GM08714 (cell line): ENCODE results near the gene S100A3.
"Not testable (repeated sequence)": the region's sequence is repeated elsewhere in the genome, so short reads cannot be mapped to it uniquely, and the experiment has no call there.

ENCODE experiments used
- H3K4me3 ChIP-seq: fragments of 200-500 bp; sonication (Bioruptor generic); 2 replicates; pipeline ENCODE4 v1.5.1; 2014; ENCODE audit warnings: mild to moderate bottlenecking, low read length, inconsistent platforms
- ZNF274 ChIP-seq: IDR thresholded peaks from 2 replicates; pipeline ENCODE4 v1.6.1; 2012; ENCODE audit warnings: mild to moderate bottlenecking, low read depth, low read length

S100A3 gene

DNA sequence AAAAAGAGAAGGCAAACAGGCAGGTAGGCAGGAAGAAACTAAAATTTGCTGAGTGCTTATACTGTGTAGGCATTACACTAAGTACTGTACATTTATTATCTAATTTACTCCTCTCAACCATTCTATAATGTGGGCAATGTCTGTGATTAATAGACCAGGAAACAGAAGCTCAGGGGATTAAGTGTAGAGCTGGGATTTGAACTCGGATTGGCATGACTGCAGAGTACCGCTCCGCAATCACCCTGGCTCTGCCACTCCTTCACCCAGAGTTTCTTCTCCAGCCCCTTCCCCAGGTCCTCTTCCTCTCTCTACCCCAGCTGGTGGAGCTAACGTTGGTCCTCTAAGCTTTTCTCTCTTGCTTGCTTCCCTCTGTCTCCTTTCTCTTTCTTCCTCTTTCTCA is 28.1 kb upstream of the S100A3 start:
- no peak overlapping the region for H3K4me3 ChIP-seq
- TF ChIP-seq ZNF274, result no peak

DNA sequence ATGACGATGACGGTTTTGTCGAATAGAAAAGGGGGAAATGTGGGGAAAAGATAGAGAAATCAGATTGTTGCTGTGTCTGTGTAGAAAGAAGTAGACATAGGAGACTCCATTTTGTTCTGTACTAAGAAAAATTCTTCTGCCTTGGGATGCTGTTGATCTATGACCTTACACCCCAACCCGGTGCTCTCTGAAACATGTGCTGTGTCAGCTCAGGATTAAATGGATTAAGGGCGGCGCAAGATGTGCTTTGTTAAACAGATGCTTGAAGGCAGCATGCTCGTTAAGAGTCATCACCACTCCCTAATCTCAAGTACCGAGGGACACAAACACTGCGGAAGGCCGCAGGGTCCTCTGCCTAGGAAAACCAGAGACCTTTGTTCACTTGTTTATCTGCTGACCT is 26.4 kb upstream of the S100A3 start:
- not testable (repeated sequence) for H3K4me3 ChIP-seq

DNA sequence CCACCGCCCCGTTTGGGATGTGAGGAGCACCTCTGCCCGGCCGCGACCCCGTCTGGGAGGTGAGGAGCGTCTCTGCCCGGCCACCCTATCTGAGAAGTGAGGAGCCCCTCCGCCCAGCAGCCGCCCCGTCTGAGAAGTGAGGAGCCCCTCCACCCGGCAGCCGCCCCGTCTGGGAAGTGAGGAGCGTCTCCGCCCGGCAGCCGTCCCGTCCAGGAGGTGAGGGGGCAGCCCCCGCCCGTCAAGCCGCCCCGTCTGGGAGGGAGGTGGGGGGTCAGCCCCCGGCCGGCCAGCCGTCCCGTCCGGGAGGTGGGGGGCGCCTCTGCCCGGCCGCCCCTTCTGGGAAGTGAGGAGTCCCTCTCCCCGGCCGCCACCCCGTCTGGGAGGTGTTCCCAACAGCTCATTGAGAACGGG is 26.0 kb upstream of the S100A3 start:
- not testable (repeated sequence) for H3K4me3 ChIP-seq

DNA sequence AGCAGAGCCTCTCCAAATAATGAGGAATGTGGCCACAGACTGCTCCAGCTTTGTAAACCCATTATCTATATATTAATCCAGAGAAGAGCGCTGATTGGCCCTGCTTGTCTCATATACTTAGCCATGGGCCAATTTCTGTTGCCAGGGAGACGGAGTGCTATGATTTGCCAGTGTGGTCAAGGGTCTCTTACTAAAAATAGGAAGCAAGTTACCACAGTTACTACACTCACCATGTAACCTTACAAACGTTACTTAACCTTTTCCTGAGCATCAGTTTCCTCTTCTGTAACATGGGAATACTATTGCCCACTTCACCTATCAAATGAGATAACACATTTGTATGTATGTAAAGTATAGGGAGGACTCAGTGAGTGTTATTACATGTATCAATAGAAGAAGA is 24.3 kb upstream of the S100A3 start:
- no peak overlapping the region for H3K4me3 ChIP-seq
- TF ChIP-seq ZNF274, result no peak

DNA sequence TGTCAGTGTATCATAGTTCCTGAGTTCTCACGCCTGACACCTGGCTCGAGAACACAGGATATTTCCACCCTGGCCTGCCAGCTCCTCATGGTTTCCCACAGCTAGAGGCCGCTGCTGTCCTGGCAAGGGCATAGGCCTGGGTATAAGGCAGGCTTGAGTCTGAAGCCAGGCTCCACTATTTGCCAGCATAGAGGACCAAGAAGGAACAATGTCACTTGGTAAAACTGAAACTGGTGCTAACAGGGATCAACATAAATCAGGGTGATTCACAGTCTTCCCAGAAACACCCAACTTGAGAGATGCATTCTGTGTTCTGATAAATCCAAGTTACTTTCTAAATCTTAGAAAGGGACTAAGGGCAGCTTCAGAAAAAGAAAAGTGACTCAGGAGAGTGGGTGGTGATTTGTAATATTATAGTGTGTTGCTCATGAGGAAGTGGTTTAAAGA is 23.5 kb upstream of the S100A3 start:
- no peak for TF ChIP-seq ZNF274
- H3K4me3 ChIP-seq, result no peak overlapping the region

DNA sequence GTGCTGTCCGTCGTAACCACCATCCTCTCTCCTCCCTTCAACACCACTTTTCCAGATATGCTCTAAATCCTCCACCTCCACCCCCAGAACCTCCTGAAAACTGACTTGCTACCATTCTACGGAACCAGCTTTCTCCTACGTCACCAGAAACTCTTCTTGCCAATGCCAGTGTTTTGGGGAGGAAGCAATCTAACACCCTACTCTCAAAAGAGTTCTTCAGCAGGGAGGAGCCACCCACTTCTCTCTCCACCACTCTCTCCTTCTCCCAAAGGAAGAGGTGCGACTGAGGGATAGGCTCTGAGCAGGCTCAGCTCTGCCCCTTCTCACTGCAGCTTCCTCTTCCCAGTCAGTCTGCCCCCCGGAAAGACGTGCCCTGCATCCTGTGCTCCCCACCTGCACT is 22.6 kb upstream of the S100A3 start:
- TF ChIP-seq ZNF274, result no peak
- H3K4me3 ChIP-seq, result no peak overlapping the region

DNA sequence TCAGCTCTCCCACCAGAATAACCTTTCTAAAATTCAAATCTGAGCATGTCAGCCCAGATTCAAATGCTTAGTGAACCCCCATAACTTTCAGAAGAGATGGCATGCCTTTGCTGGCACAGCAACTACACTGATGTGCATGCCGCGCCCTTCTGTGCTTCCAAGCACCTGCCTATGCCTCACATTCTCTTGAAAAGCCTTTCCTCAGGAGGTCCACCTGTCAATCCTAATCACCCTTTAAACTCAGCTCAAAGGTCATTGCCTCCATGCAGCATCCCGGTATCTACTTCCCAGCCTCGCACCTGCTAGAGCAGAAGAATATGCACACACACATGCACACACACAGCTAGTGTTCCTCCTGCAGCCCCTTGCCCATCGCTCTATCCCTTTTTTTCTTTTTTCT is 21.8 kb upstream of the S100A3 start:
- no peak for TF ChIP-seq ZNF274
- no peak overlapping the region for H3K4me3 ChIP-seq

DNA sequence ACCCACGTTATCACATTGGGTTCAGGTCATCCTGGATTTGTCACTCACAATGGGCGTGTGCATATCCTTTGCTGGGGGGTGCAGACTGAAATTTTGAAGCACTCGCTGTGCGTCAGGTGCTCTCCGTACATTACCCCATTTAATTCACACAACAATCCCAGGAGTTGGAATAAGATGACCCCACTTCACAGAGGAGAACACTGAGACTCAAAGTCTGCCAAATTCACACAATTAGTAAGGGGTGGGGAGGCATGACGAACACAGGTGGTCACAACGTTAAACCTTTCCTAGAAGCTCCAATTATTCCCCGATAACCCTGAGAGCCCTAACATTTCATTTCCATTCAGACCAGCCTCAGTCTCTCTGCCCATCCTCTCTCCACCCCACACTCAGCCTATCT is 20.4 kb upstream of the S100A3 start:
- TF ChIP-seq ZNF274, result no peak
- no peak overlapping the region for H3K4me3 ChIP-seq

DNA sequence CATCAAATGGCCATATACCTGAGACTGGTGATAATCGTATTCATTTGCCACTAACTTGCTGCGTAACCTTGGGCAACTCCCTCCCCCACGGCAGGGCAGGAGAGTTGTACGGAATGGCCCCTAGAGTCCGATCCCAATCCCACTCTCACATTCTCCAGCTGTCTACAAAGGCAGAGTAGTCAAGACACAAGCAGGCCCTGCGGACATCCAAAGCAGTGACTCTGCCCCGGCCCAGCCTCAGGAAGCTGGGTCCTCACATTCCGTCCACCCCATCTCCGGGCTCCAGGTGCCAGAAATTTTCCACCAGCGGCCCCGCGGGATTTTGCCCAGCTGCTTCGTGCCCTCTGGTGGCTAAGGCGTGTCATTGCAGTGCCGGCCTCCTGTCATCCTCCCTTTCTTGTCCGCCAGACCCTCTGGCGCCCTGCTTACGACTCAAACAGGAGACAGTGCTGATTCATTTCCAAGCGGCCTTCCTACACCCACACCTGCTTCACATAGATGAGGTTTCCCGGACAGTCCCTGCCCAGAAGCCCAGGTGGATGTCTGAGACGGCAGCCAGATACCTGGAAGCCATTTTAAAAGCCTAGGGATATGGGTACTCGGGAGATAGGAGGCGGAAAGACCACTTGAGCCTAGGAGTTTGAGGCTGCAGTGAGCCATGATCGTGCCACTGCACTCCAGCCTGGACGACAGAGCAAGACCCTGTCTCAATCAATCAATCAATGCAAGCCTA is 19.5 kb upstream of the S100A3 start:
- H3K4me3 ChIP-seq, result no peak overlapping the region
- no peak for TF ChIP-seq ZNF274

DNA sequence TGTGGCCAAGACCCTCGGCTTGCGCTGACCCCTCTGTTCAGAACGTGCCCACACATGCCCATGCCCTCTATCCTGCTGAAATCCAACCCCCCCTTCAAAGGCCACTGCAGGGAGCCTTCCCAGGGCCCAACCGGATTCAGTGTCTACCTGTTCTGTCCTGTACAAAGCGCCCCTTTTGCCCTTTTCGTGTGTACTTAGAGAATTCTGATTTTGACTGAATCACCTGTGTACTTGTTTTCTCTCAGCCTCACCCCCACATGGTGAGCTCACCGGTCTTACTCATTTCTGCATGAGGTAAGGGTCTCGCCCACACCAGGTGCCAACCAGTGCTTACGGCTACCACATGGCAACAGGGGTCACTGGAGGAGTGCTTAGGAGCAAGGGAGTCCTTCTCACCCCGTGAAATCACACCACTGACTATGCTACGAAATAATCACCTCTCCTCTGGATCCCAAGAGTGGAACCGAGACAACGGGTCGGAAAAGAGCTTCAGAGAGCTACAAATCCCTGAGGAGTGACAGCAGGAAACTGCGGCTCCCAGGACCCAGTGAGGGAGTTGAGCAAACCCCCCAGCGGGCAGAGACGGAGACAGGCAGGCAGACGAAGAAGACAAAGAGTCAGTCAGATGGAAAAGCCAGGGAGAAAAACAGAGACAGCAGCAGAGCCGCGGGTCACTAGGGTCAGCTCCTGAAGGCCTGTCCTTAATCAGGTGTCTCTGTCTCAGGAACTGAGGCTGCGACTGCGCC is 18.7 kb upstream of the S100A3 start:
- TF ChIP-seq ZNF274, result no peak
- no peak overlapping the region for H3K4me3 ChIP-seq

DNA sequence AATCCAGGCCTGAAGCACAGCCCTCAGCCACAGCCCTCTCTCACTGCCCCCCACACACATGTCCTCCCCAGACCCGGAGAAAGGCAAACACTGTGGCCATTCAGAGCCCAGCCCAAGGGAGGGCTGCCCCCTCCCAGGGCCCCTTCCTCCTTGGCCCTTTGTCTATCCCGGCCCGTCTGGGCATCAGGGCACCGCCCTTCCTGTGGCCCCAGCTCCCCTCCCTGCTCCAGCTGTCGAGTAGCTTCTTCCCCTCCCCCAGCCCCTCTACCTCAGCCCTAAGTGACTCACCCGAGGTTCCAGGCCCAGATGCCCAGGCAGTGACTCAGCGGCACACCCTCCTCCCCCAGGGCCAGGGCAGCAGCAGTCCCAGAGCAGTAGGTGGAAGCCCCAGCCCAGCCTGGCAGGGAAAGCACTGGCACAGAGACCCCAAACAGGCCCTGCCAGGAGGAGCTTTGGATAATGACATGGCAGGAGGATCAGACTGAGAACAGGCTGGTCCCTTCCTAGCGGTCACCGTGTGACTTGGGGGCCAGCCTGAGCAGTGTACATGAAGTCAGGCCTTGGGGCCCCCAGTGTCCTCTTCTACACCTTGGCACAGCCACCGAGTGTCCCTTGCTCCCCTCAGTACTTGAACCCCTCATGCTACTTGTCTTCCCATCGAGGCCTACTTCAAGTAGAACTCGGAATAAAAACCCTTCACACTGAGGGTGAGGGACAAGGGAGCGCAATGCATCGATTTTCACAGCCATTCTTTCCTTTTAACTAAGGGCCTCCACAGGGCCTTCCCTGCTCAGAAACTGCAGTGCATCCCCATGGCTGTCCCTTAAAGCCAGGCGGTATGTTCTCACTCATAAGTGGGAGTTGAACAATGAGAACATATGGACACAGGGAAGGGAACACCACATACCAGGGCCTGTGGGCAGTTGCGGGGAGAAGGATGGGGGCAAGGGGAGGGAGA is 17.6 kb upstream of the S100A3 start:
- H3K4me3 ChIP-seq, result no peak overlapping the region
- no peak for TF ChIP-seq ZNF274

DNA sequence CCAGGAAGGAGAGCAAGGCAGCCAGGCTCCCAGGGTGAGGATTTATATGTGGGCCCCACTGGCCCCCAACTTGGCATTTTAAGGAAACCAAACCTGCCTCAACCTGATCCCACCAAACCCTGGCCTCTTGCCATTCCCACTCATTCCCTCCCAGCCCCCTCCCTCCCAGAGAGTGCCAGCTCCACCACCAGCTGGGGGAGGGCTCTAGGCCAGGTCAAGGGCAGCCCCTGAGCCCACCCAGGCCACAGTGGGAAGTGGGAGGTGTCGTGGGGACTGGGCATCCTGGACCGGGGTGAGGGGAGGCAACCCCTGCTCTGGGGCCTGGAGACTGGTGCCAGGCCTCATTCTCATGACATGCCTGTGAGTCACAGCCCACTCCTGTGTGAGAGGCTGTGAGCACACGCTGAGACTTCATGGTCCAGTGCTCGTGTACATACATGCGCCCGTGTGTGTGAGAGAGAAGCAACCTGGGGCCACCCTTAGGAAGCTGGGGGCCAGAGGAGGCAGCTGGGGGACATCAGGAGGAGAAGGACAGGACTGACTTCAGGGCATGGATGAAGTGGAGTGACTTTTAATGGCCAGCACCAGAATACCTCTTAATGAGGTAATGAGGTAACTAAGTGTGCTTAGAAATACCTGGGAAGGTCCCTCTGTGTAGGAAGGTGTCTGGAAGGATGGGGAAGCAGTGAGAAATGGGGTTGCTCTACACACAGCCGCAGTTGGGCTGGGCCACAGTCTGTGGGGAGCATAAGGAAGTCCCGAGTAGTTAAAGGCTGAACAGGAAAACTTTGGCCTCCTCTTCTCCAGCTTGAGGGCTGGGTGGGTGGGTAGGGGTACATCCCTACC is 16.7 kb upstream of the S100A3 start, which contains the start of gene S100A2:
TSS of gene S100A2 (minus strand) at position 316 of the 846 bp plus-strand sequence. CDS start 1,967 bp downstream, outside the sequence.
- no peak within 1 kb of the TSS for H3K4me3 ChIP-seq

DNA sequence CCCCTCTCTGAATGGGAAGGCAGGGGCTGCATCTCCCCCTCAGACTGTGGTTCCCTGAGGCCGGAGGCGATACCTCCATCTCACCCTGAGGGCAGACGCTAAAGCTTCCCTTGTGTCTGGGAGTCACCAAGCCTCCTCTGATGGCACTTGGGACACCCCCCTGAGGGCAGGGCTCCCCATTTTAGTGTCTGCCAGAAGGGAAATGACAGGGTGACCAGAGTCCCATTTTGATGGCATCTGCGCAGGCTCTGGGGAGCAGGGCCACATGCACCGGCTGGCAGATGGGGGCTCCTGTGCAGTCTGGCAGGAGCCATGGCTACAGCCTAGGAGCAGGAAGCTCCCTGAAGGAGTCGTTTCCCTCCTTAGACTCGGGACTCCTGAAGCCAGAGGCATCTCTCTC is 14.9 kb upstream of the S100A3 start:
- no peak overlapping the region for H3K4me3 ChIP-seq
- no peak for TF ChIP-seq ZNF274

More for the DNA sequence above, 16.7 kb upstream of the S100A3 start, which contains the start of gene S100A2:
- no peak for TF ChIP-seq ZNF274
